H1 (cell line): ENCODE data around the gene OPCML. TPM values are rescaled to one million over a fixed set of nuclear protein-coding genes. Genes with fewer than 3 reads are reported as not detected.

Experiments
- CBX5 ChIP-seq: fragments of 300-800, 300-1000 bp; sonication (generic); IDR thresholded peaks from 2 replicates; pipeline ENCODE4 v1.7.1; 2016; ENCODE audit warnings: antibody characterized with exemption, low read length, low read depth
- FOSL1 ChIP-seq: IDR thresholded peaks from 2 replicates; pipeline ENCODE4 v1.6.1; 2011; ENCODE audit warnings: mild to moderate bottlenecking, low read depth, low read length, moderate library complexity; ENCODE audit not compliant: insufficient read depth
- JUND ChIP-seq: IDR thresholded peaks from 2 replicates; pipeline ENCODE4 v1.6.1; 2011; ENCODE audit warnings: mild to moderate bottlenecking, improper control_type of control experiment, low read length
- MAFK ChIP-seq: IDR thresholded peaks from 2 replicates; pipeline ENCODE4 v1.6.1; 2012; ENCODE audit warnings: low read depth, mild to moderate bottlenecking, improper control_type of control experiment, low read length
- POLR2AphosphoS5 ChIP-seq: IDR thresholded peaks from 2 replicates; pipeline ENCODE4 v1.6.1; 2011; ENCODE audit warnings: low read depth, low read length
- TBP ChIP-seq: IDR thresholded peaks from 2 replicates; pipeline ENCODE4 v1.6.1; 2011; ENCODE audit warnings: low read depth, low read length, improper control_type of control experiment
- polyA plus RNA-seq, 7 experiments: library from polyadenylated mRNA; depleted of rRNA in 3 of 7; stranded (reverse) in 5 of 7; unstranded in 2 of 7; fragments of >200 nt in 5 of 7; fragments of 200-250 nt in 2 of 7; gene quantifications; 1 replicate in 5 of 7; 2 replicates in 1 of 7; 4 replicates in 1 of 7; pipeline versions ENCODE4 v1.2.1 to v1.2.3, GENCODE V29; 2011 to 2013; ENCODE audit warnings: missing spikeins in 2 of 7, mixed read lengths in 2 of 7
- total RNA-seq: library from RNA; stranded (reverse); fragmentation: NEBNext Ultra II Directional; extraction: Animal tissue kit (Norgen Biotek cat#: 25700); gene quantifications from 2 replicates; pipeline ENCODE4 v1.2.1, GENCODE V29; 2021
- TF ChIP-seq, protein P1 (sequence below): fragments of 300-600 bp; sonication (generic); IDR thresholded peaks from 2 replicates; pipeline ENCODE4 v1.7.1; 2012; ENCODE audit warnings: low read length, moderate library complexity, mild to moderate bottlenecking, inconsistent platforms; ENCODE audit not compliant: insufficient replicate concordance
- TF ChIP-seq, protein P2 (sequence below): IDR thresholded peaks from 2 replicates; pipeline ENCODE4 v1.6.1; 2011; ENCODE audit warnings: low read length, improper control_type of control experiment
- TF ChIP-seq, protein P3 (sequence below): IDR thresholded peaks from 2 replicates; pipeline ENCODE4 v1.6.1; 2011; ENCODE audit warnings: low read depth, mild to moderate bottlenecking, low read length; ENCODE audit not compliant: insufficient read depth

OPCML gene
- total and polyA plus RNA-seq, 2 of the 8 experiments (the other 6 are each of a cell fraction or from before 2014, with no cell fraction given), result 2.3 to 3.1 TPM

DNA sequence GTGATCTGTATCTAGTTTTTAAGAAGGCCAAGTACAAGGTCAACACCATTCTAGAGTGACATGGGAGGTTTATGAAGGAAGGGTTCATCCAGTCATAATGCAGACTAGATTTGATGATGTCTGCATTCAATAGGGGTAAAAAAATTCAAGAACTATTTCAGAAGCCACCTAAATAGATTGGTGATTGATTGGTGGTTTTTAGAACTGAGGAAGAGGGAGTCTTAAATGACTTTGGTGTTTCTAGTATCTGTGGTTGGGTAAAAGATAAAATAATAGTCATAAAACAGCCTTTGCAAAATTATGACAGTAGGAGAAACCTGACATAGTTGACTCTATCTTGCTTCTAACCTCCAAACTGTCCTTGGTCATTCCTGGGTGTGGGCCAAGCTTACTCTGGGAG, 114.1 kb downstream of the OPCML start (continued):
- TF ChIP-seq, protein P1, sequence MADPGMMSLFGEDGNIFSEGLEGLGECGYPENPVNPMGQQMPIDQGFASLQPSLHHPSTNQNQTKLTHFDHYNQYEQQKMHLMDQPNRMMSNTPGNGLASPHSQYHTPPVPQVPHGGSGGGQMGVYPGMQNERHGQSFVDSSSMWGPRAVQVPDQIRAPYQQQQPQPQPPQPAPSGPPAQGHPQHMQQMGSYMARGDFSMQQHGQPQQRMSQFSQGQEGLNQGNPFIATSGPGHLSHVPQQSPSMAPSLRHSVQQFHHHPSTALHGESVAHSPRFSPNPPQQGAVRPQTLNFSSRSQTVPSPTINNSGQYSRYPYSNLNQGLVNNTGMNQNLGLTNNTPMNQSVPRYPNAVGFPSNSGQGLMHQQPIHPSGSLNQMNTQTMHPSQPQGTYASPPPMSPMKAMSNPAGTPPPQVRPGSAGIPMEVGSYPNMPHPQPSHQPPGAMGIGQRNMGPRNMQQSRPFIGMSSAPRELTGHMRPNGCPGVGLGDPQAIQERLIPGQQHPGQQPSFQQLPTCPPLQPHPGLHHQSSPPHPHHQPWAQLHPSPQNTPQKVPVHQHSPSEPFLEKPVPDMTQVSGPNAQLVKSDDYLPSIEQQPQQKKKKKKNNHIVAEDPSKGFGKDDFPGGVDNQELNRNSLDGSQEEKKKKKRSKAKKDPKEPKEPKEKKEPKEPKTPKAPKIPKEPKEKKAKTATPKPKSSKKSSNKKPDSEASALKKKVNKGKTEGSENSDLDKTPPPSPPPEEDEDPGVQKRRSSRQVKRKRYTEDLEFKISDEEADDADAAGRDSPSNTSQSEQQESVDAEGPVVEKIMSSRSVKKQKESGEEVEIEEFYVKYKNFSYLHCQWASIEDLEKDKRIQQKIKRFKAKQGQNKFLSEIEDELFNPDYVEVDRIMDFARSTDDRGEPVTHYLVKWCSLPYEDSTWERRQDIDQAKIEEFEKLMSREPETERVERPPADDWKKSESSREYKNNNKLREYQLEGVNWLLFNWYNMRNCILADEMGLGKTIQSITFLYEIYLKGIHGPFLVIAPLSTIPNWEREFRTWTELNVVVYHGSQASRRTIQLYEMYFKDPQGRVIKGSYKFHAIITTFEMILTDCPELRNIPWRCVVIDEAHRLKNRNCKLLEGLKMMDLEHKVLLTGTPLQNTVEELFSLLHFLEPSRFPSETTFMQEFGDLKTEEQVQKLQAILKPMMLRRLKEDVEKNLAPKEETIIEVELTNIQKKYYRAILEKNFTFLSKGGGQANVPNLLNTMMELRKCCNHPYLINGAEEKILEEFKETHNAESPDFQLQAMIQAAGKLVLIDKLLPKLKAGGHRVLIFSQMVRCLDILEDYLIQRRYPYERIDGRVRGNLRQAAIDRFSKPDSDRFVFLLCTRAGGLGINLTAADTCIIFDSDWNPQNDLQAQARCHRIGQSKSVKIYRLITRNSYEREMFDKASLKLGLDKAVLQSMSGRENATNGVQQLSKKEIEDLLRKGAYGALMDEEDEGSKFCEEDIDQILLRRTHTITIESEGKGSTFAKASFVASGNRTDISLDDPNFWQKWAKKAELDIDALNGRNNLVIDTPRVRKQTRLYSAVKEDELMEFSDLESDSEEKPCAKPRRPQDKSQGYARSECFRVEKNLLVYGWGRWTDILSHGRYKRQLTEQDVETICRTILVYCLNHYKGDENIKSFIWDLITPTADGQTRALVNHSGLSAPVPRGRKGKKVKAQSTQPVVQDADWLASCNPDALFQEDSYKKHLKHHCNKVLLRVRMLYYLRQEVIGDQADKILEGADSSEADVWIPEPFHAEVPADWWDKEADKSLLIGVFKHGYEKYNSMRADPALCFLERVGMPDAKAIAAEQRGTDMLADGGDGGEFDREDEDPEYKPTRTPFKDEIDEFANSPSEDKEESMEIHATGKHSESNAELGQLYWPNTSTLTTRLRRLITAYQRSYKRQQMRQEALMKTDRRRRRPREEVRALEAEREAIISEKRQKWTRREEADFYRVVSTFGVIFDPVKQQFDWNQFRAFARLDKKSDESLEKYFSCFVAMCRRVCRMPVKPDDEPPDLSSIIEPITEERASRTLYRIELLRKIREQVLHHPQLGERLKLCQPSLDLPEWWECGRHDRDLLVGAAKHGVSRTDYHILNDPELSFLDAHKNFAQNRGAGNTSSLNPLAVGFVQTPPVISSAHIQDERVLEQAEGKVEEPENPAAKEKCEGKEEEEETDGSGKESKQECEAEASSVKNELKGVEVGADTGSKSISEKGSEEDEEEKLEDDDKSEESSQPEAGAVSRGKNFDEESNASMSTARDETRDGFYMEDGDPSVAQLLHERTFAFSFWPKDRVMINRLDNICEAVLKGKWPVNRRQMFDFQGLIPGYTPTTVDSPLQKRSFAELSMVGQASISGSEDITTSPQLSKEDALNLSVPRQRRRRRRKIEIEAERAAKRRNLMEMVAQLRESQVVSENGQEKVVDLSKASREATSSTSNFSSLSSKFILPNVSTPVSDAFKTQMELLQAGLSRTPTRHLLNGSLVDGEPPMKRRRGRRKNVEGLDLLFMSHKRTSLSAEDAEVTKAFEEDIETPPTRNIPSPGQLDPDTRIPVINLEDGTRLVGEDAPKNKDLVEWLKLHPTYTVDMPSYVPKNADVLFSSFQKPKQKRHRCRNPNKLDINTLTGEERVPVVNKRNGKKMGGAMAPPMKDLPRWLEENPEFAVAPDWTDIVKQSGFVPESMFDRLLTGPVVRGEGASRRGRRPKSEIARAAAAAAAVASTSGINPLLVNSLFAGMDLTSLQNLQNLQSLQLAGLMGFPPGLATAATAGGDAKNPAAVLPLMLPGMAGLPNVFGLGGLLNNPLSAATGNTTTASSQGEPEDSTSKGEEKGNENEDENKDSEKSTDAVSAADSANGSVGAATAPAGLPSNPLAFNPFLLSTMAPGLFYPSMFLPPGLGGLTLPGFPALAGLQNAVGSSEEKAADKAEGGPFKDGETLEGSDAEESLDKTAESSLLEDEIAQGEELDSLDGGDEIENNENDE, result no peak
- no peak for TF ChIP-seq MAFK
- TF ChIP-seq, protein P2, sequence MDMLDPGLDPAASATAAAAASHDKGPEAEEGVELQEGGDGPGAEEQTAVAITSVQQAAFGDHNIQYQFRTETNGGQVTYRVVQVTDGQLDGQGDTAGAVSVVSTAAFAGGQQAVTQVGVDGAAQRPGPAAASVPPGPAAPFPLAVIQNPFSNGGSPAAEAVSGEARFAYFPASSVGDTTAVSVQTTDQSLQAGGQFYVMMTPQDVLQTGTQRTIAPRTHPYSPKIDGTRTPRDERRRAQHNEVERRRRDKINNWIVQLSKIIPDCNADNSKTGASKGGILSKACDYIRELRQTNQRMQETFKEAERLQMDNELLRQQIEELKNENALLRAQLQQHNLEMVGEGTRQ, result no peak
- TF ChIP-seq FOSL1, result no peak
- no peak for TF ChIP-seq CBX5
- TF ChIP-seq JUND, result no peak
- TF ChIP-seq POLR2AphosphoS5, result no peak
- no peak for TF ChIP-seq TBP
- TF ChIP-seq, protein P3, sequence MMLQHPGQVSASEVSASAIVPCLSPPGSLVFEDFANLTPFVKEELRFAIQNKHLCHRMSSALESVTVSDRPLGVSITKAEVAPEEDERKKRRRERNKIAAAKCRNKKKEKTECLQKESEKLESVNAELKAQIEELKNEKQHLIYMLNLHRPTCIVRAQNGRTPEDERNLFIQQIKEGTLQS, result no peak
